Measurements from ENCODE around the gene UACA.

UACA gene

GRCh38 chr15:70714565-70714964 is 48.8 kb downstream of the UACA start:
- Mint-ChIP-seq H3K9me3 (no peaks in the 10 kb centered on the region), H3K4me3 (no peak overlapping the region), H3K27me3 (peaks cover 22% of the 10 kb centered on the region), H3K4me1 (ENCODE audit: low read depth) (no peaks in the 10 kb centered on the region), H3K36me3 (ENCODE audit: low read depth) (no peaks in the 10 kb centered on the region), H3K27ac (no peak overlapping the region)

- Mint-ChIP-seq H3K27ac (no peak overlapping the region), H3K27me3 (peaks cover 23% of the 10 kb centered on the region), H3K4me3 (no peak overlapping the region), H3K4me1 (ENCODE audit: low read depth) (no peaks in the 10 kb centered on the region), H3K9me3 (no peaks in the 10 kb centered on the region), H3K36me3 (ENCODE audit: low read depth) (no peaks in the 10 kb centered on the region)
Measured at GRCh38 chr15:70714015-70714414, 49.3 kb downstream of the UACA start.

DNA sequence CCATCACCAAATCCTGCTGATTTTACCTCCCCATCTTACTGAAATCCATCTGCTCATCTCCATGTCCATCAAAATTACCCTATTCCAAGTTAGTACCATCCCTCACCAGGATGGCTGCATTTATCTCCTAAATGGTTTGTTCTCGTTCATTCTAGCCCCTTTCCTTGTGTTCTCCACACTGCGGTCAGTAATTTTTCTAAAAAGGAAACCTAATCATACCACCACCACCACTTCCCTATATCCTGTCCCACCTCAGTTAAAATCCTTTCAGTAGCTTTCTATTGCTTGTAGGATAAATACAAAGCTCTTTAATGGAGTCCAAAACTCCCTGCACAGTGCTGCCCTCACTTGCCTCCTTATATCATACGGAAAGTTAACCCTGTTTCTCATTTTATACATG is 51.1 kb downstream of the UACA start:
- H3K36me3 Mint-ChIP-seq (ENCODE audit: low read depth): no peaks in the 10 kb centered on the region
- H3K27me3 Mint-ChIP-seq: peaks cover 31% of the 10 kb centered on the region
- H3K9me3 Mint-ChIP-seq: no peaks in the 10 kb centered on the region
- H3K4me1 Mint-ChIP-seq (ENCODE audit: low read depth): no peaks in the 10 kb centered on the region
- H3K4me3 Mint-ChIP-seq: no peak overlapping the region
- H3K27ac Mint-ChIP-seq: no peak overlapping the region

DNA sequence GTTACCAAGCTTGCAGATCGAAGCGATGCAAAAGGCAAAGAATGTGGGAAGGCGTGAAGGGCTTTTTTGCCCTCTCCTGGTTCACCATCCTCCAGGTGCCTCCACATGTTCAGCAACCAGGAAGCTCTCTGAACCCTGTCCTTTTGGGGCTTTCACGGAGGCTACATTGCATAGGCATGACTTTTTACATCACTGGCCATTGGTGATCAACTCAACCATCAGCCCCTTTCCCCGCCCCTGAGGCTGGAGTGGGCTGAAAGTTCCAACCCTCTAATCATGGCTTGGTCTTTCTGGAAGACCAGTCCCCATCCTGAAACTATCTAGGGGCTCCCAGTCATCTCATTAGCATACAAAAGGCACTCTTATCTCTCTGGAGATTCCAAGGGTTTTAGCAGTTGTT is 52.6 kb downstream of the UACA start:
- Mint-ChIP-seq H3K27ac (no peak overlapping the region), H3K27me3 (peaks cover 36% of the 10 kb centered on the region), H3K4me3 (no peak overlapping the region), H3K36me3 (ENCODE audit: low read depth) (no peaks in the 10 kb centered on the region), H3K9me3 (no peaks in the 10 kb centered on the region), H3K4me1 (ENCODE audit: low read depth) (no peaks in the 10 kb centered on the region)

GRCh38 chr15:70708839-70709238 is 54.5 kb downstream of the UACA start:
- Mint-ChIP-seq H3K27me3 (peaks cover 43% of the 10 kb centered on the region), H3K9me3 (no peaks in the 10 kb centered on the region), H3K4me1 (ENCODE audit: low read depth) (no peaks in the 10 kb centered on the region), H3K4me3 (no peak overlapping the region), H3K36me3 (ENCODE audit: low read depth) (no peaks in the 10 kb centered on the region), H3K27ac (no peak overlapping the region)

DNA sequence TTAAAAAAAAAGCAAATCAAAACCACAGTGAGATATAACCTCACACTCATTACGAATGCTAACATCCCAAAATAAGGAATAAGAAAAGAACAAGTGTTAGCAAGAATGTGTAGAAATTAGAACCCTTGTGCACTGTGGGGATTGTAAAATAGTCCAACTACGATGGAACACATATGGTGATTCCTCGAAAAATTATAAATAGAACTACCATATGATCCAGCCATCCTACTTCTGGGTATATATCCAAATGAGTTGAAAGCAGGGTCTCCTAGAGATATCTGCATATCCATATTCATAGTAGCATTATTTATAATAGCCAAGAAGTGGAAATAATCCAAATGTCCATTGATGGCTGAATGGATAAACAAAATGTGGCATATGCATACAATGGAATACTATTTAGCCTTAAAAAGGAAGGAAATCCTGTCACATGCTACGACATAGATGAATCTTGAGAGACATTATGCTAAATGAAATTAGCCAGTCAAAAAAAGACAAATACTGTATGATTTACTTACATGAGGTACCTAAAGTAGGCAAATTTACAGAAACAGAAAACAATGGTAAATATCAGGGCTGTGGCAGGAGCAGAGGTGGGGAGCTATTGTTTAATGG is 55.6 kb downstream of the UACA start:
- peaks cover 45% of the 10 kb centered on the region for H3K27me3 Mint-ChIP-seq
- no peak overlapping the region for H3K27ac Mint-ChIP-seq
- no peak overlapping the region for H3K4me3 Mint-ChIP-seq
- H3K9me3 Mint-ChIP-seq: no peaks in the 10 kb centered on the region
- H3K36me3 Mint-ChIP-seq (ENCODE audit: low read depth): no peaks in the 10 kb centered on the region
- no peaks in the 10 kb centered on the region for H3K4me1 Mint-ChIP-seq (ENCODE audit: low read depth)

GRCh38 chr15:70704731-70705130 is 58.6 kb downstream of the UACA start:
- Mint-ChIP-seq H3K4me1 (ENCODE audit: low read depth) (no peaks in the 10 kb centered on the region), H3K9me3 (no peaks in the 10 kb centered on the region), H3K27ac (no peak overlapping the region), H3K4me3 (no peak overlapping the region), H3K27me3 (peaks cover 48% of the 10 kb centered on the region), H3K36me3 (ENCODE audit: low read depth) (no peaks in the 10 kb centered on the region)

DNA sequence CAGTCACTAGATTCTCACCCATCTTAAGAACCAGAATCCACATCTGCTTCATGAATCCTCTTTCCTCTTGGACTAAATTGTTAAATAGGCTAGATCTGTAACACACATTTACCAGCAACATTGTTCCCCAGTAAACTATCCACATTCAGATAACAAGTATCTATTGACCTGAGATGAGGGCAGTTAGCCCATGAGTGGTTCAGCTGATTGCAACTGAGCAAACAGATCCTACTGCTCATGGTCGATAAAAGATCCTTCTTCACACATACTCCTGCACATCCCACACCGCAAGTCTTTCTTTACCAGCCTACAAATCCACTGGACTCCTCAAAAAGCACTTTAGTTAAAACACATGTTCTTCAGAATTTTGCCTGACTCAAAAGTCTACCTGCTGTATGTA is 59.2 kb downstream of the UACA start:
- H3K36me3 Mint-ChIP-seq (ENCODE audit: low read depth): no peaks in the 10 kb centered on the region
- H3K27ac Mint-ChIP-seq: no peak overlapping the region

GRCh38 chr15:70703096-70703878 is 60.1 kb downstream of the UACA start:
- Mint-ChIP-seq H3K9me3 (no peaks in the 10 kb centered on the region), H3K4me3 (no peak overlapping the region), H3K36me3 (ENCODE audit: low read depth) (no peaks in the 10 kb centered on the region), H3K27me3 (peaks cover 49% of the 10 kb centered on the region), H3K4me1 (ENCODE audit: low read depth) (no peaks in the 10 kb centered on the region), H3K27ac (no peak overlapping the region)

More for the DNA sequence above, 59.2 kb downstream of the UACA start:
- H3K4me1 Mint-ChIP-seq (ENCODE audit: low read depth): no peaks in the 10 kb centered on the region
- H3K9me3 Mint-ChIP-seq: no peaks in the 10 kb centered on the region
- H3K4me3 Mint-ChIP-seq: no peak overlapping the region
- H3K27me3 Mint-ChIP-seq: peaks cover 53% of the 10 kb centered on the region

GRCh38 chr15:70702584-70702983 is 60.8 kb downstream of the UACA start:
- Mint-ChIP-seq H3K36me3 (ENCODE audit: low read depth) (no peaks in the 10 kb centered on the region), H3K9me3 (no peaks in the 10 kb centered on the region), H3K27ac (no peak overlapping the region), H3K4me1 (ENCODE audit: low read depth) (no peaks in the 10 kb centered on the region), H3K4me3 (no peak overlapping the region), H3K27me3 (peaks cover 45% of the 10 kb centered on the region)

DNA sequence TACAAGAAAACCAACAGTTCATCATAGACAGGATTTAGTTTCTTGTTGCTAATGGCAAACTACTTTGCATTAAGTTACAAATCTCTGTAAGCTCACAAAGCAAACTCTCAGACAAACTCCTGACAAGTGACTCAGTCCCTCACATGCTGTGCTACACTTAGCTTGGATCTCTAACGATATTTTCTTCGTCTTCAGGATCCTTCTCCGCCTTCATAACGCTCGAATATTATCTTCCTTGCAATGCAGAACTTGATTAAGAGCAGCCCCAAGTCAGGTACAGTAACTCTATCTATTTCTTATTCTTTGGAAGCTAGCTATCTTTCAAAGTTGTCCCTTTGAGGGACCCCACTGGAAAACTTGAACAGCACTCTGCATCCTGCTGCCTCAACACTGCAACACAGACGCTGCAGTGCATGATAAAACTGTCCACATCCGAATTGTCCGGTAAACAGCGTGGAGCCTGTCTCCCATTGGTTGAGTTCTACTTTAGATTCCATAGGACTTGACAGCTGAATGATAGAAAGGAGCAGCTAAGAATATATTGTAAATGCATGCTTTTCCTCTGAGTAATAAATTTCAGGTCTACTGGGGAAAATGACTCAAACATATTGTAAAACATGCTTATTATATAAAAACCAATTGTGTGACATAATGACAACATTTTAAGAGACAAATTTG is 61.3 kb downstream of the UACA start:
- no peak overlapping the region for H3K4me3 Mint-ChIP-seq
- no peaks in the 10 kb centered on the region for H3K9me3 Mint-ChIP-seq
- H3K36me3 Mint-ChIP-seq (ENCODE audit: low read depth): no peaks in the 10 kb centered on the region
- no peaks in the 10 kb centered on the region for H3K4me1 Mint-ChIP-seq (ENCODE audit: low read depth)
- H3K27ac Mint-ChIP-seq: no peak overlapping the region
- H3K27me3 Mint-ChIP-seq: peaks cover 44% of the 10 kb centered on the region

DNA sequence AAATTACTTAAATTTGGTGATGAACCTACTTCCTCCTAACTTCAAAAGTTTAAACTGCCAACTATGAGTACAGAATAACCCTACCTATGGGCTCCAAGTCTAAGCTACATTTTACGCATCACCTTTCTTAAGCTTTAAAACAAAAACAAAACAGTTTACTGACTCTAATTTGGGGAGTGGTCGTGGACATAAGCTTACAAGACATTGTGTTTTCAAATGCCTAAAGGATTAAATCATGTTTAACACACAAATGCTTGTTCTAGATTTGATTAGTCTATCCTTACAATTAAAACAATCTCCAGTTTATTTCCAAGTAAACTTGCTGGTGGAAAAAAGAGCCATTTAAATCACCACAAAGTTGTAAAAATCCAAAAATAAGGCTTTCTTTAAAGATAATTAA is 62.2 kb downstream of the UACA start:
- Mint-ChIP-seq H3K4me3 (no peak overlapping the region), H3K27me3 (peaks cover 45% of the 10 kb centered on the region), H3K27ac (no peak overlapping the region), H3K9me3 (no peaks in the 10 kb centered on the region), H3K36me3 (ENCODE audit: low read depth) (no peaks in the 10 kb centered on the region), H3K4me1 (ENCODE audit: low read depth) (no peaks in the 10 kb centered on the region)

GRCh38 chr15:70699890-70700289 is 63.5 kb downstream of the UACA start:
- peaks cover 43% of the 10 kb centered on the region for H3K27me3 Mint-ChIP-seq
- no peaks in the 10 kb centered on the region for H3K36me3 Mint-ChIP-seq (ENCODE audit: low read depth)

GRCh38 chr15:70698836-70699390 is 64.4 kb downstream of the UACA start:
- Mint-ChIP-seq H3K27me3 (peaks cover 33% of the 10 kb centered on the region), H3K27ac (no peak overlapping the region), H3K36me3 (ENCODE audit: low read depth) (no peaks in the 10 kb centered on the region), H3K9me3 (no peaks in the 10 kb centered on the region), H3K4me3 (no peak overlapping the region), H3K4me1 (ENCODE audit: low read depth) (no peaks in the 10 kb centered on the region)

More at GRCh38 chr15:70699890-70700289, 63.5 kb downstream of the UACA start:
- Mint-ChIP-seq H3K9me3 (no peaks in the 10 kb centered on the region), H3K4me3 (no peak overlapping the region), H3K4me1 (ENCODE audit: low read depth) (no peaks in the 10 kb centered on the region), H3K27ac (no peak overlapping the region)

GRCh38 chr15:70698426-70698825 is 64.9 kb downstream of the UACA start:
- Mint-ChIP-seq H3K4me3 (no peak overlapping the region), H3K9me3 (no peaks in the 10 kb centered on the region), H3K36me3 (ENCODE audit: low read depth) (no peaks in the 10 kb centered on the region), H3K27ac (no peak overlapping the region), H3K27me3 (peaks cover 30% of the 10 kb centered on the region), H3K4me1 (ENCODE audit: low read depth) (no peaks in the 10 kb centered on the region)
